Measurements from ENCODE around the gene EYS.

DNA sequence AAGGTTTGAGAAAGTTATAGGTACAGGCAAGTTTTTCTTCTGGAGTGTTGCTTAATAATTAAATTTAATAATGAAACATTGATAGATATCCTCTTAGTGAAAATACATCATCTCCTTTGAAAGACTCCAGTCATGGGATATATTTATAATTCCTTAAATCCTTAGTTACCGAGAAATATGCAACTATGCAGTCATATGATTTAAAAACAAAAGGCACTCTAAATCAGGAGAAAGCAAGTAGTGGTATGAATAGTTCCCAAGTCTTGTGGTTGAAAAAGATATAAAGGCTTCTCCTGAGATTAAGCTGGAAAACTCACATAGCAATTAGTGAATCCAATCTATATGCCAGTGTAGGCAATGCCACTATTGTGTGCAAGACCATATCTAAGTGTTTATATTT lies 475.4 kb downstream of the EYS start:
- TF ChIP-seq TAF1 (conservative IDR thresholded peaks at IDR 0.05) = no peak
- TF ChIP-seq EGR1 (IDR thresholded peaks at IDR 0.05; ENCODE audit: low read depth in 2 of 2) = no peak
- TF ChIP-seq, protein P1, sequence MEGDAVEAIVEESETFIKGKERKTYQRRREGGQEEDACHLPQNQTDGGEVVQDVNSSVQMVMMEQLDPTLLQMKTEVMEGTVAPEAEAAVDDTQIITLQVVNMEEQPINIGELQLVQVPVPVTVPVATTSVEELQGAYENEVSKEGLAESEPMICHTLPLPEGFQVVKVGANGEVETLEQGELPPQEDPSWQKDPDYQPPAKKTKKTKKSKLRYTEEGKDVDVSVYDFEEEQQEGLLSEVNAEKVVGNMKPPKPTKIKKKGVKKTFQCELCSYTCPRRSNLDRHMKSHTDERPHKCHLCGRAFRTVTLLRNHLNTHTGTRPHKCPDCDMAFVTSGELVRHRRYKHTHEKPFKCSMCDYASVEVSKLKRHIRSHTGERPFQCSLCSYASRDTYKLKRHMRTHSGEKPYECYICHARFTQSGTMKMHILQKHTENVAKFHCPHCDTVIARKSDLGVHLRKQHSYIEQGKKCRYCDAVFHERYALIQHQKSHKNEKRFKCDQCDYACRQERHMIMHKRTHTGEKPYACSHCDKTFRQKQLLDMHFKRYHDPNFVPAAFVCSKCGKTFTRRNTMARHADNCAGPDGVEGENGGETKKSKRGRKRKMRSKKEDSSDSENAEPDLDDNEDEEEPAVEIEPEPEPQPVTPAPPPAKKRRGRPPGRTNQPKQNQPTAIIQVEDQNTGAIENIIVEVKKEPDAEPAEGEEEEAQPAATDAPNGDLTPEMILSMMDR (IDR thresholded peaks at IDR 0.05; ENCODE audit: low read depth, low read length, missing input control) = no peak
- TF ChIP-seq, protein P2, sequence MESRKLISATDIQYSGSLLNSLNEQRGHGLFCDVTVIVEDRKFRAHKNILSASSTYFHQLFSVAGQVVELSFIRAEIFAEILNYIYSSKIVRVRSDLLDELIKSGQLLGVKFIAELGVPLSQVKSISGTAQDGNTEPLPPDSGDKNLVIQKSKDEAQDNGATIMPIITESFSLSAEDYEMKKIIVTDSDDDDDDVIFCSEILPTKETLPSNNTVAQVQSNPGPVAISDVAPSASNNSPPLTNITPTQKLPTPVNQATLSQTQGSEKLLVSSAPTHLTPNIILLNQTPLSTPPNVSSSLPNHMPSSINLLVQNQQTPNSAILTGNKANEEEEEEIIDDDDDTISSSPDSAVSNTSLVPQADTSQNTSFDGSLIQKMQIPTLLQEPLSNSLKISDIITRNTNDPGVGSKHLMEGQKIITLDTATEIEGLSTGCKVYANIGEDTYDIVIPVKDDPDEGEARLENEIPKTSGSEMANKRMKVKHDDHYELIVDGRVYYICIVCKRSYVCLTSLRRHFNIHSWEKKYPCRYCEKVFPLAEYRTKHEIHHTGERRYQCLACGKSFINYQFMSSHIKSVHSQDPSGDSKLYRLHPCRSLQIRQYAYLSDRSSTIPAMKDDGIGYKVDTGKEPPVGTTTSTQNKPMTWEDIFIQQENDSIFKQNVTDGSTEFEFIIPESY (IDR thresholded peaks at IDR 0.05) = no peak
- TF ChIP-seq, protein P3, sequence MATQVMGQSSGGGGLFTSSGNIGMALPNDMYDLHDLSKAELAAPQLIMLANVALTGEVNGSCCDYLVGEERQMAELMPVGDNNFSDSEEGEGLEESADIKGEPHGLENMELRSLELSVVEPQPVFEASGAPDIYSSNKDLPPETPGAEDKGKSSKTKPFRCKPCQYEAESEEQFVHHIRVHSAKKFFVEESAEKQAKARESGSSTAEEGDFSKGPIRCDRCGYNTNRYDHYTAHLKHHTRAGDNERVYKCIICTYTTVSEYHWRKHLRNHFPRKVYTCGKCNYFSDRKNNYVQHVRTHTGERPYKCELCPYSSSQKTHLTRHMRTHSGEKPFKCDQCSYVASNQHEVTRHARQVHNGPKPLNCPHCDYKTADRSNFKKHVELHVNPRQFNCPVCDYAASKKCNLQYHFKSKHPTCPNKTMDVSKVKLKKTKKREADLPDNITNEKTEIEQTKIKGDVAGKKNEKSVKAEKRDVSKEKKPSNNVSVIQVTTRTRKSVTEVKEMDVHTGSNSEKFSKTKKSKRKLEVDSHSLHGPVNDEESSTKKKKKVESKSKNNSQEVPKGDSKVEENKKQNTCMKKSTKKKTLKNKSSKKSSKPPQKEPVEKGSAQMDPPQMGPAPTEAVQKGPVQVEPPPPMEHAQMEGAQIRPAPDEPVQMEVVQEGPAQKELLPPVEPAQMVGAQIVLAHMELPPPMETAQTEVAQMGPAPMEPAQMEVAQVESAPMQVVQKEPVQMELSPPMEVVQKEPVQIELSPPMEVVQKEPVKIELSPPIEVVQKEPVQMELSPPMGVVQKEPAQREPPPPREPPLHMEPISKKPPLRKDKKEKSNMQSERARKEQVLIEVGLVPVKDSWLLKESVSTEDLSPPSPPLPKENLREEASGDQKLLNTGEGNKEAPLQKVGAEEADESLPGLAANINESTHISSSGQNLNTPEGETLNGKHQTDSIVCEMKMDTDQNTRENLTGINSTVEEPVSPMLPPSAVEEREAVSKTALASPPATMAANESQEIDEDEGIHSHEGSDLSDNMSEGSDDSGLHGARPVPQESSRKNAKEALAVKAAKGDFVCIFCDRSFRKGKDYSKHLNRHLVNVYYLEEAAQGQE (IDR thresholded peaks at IDR 0.05) = no peak
- no peak for TF ChIP-seq YY1 (IDR thresholded peaks at IDR 0.05)
- no peak for TF ChIP-seq RAD21 (IDR thresholded peaks at IDR 0.05)
- TF ChIP-seq GABPA (IDR thresholded peaks at IDR 0.05 in 1 of 2, conservative IDR thresholded peaks at IDR 0.05 in 1 of 2) = no peak
- no peak for TF ChIP-seq SP1 (IDR thresholded peaks at IDR 0.05)
- no peak for TF ChIP-seq JUND (IDR thresholded peaks at IDR 0.05)
- no peak for TF ChIP-seq RXRA (IDR thresholded peaks at IDR 0.05)
